ENCODE measurements around the gene PTPN14.

The PTPN14 gene

GRCh38 chr1:214463596-214463995, 87.8 kb downstream of the PTPN14 start:
- DNase-seq (ENCODE audit: extremely low read depth, low read depth) = no peak

DNA sequence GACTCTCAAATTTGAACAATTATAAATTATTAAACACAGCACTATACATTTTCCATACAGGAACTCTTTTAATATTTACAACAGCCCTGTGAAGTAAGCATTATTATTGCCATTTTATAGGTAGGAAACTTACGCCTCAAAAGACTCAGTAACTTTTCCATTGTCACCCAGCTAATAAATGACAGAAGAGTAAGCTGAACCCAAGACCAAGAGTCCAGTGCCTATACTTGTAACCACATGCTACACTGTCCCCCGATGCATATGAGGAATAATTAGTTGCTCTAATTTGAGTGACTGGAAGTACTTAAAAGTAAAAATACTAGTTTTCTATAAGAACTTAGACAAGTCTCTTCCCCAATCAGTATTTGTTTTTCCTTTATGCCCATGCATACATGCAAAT, 88.5 kb downstream of the PTPN14 start:
- TF ChIP-seq, protein P1, sequence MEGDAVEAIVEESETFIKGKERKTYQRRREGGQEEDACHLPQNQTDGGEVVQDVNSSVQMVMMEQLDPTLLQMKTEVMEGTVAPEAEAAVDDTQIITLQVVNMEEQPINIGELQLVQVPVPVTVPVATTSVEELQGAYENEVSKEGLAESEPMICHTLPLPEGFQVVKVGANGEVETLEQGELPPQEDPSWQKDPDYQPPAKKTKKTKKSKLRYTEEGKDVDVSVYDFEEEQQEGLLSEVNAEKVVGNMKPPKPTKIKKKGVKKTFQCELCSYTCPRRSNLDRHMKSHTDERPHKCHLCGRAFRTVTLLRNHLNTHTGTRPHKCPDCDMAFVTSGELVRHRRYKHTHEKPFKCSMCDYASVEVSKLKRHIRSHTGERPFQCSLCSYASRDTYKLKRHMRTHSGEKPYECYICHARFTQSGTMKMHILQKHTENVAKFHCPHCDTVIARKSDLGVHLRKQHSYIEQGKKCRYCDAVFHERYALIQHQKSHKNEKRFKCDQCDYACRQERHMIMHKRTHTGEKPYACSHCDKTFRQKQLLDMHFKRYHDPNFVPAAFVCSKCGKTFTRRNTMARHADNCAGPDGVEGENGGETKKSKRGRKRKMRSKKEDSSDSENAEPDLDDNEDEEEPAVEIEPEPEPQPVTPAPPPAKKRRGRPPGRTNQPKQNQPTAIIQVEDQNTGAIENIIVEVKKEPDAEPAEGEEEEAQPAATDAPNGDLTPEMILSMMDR (IDR thresholded peaks at IDR 0.05; ENCODE audit: low read depth, low read length) = no peak
- DNase-seq (ENCODE audit: extremely low read depth, low read depth) = no peak

More at GRCh38 chr1:214463596-214463995, 87.8 kb downstream of the PTPN14 start:
- TF ChIP-seq, protein P1 (IDR thresholded peaks at IDR 0.05; ENCODE audit: low read depth, low read length) = no peak

- TF ChIP-seq, protein P1 (IDR thresholded peaks at IDR 0.05; ENCODE audit: low read depth, low read length) = no peak
- DNase-seq (ENCODE audit: extremely low read depth, low read depth) = no peak
Observed at GRCh38 chr1:214461305-214461704, 90.1 kb downstream of the PTPN14 start.

GRCh38 chr1:214460304-214460916, 91.0 kb downstream of the PTPN14 start:
- DNase-seq (ENCODE audit: extremely low read depth, low read depth) = no peak
- TF ChIP-seq, protein P1 (IDR thresholded peaks at IDR 0.05; ENCODE audit: low read depth, low read length) = no peak

DNA sequence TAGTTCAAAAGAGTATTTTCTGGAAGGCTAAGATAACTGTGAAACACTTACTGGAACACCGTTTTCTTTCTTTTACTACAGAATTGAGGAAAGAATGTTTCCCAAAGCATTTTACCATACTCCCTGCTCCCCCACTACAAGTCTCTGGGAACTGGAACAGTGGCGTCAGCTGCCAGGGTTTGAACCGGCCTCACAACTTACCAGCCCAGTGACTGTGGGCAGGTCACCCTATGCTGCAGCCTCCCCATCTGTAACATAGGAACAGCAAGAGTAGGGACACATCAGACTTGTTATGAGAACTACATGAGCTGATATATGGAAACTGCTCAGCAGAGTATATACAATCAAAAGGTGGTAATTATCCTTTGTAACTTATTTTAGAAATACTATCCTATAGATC, 91.5 kb downstream of the PTPN14 start:
- no peak for DNase-seq (ENCODE audit: extremely low read depth, low read depth)
- TF ChIP-seq, protein P1 (IDR thresholded peaks at IDR 0.05; ENCODE audit: low read depth, low read length) = no peak

DNA sequence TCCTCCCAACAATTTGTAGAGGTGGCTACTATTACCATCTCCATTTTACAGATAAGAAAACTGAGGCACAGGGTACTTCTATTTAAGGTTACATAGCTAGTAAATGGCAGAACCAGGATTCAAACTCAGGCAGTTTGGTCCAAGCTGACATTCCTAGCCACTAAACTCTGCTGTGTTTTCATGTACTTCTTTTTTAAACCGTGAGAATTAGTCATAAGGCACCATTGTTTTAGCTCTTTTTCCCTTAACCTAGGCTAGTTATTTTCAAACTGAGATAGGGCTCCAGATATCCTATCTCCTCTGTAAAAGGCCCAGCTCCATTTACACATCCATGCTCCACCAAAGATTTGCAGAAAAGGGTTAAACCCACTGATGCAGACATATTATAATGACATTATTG, 92.9 kb downstream of the PTPN14 start:
- TF ChIP-seq, protein P1 (IDR thresholded peaks at IDR 0.05; ENCODE audit: low read depth, low read length) = no peak
- DNase-seq (ENCODE audit: extremely low read depth, low read depth) = no peak

DNA sequence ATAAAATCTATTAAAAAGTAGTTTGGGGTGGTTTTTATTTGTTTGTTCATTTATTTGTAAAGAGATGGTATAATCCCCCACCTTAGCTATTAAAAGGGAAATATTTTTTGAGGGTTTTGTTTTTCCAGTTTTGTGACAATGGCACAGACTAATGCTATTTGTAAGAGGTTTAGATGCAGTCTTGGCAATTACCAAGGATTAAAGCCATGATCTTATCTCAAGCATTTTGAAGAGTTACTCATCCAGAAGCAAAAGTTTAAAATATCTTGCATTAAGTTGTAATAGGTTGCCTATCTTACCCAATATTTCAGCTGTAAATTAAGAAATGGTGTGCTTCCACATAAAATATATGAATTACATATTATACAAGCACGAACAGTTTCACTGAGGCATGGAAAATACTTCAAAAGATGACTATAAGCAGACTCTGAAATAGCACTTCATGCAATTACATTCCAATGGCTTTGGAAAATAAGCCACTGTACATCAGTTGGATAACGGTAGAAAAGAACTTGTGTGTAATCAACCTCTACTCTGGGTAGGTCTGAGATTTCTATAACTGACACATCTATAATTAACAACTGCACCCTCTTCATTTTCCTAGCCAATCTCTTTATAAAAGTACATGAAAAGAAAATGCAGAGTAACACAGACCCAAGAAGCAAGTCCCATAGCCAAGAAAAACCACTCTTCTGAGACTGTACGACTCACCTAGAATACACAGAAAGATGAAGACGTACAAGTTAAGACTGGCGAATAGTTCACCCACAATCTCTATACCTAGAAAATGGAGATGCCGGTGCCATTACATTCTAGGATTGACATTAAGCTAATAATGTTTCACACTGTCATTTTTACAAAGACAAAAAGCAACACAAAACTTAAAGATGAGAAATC, 95.2 kb downstream of the PTPN14 start:
- no peak for DNase-seq (ENCODE audit: extremely low read depth, low read depth)
- TF ChIP-seq, protein P1 (IDR thresholded peaks at IDR 0.05; ENCODE audit: low read depth, low read length) = no peak

All from AG09319 (cell line).